ENCODE results near the gene FARS2.

DNA sequence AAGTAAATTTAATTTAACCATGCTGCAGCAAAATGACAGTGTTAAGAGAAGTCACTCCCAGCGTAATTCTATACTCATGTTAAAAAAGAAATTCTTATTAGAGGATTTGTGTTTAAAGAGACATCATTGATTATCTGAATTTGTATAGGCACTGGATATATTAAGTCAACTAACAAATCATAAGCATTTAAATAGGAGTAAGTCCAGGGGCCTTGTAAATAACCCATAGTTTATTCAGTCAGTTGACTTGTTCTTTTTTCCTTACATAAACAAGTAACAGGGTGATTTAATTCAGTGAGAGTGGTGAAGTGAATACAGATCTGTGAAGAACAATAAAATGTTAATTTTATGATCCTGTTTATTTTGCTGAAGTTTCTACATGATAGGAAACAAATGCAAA lies 23.0 kb upstream of the FARS2 start:
- TF ChIP-seq, protein P1, sequence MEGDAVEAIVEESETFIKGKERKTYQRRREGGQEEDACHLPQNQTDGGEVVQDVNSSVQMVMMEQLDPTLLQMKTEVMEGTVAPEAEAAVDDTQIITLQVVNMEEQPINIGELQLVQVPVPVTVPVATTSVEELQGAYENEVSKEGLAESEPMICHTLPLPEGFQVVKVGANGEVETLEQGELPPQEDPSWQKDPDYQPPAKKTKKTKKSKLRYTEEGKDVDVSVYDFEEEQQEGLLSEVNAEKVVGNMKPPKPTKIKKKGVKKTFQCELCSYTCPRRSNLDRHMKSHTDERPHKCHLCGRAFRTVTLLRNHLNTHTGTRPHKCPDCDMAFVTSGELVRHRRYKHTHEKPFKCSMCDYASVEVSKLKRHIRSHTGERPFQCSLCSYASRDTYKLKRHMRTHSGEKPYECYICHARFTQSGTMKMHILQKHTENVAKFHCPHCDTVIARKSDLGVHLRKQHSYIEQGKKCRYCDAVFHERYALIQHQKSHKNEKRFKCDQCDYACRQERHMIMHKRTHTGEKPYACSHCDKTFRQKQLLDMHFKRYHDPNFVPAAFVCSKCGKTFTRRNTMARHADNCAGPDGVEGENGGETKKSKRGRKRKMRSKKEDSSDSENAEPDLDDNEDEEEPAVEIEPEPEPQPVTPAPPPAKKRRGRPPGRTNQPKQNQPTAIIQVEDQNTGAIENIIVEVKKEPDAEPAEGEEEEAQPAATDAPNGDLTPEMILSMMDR (IDR thresholded peaks at IDR 0.05; ENCODE audit: low read depth, low read length): no peak
- TF ChIP-seq, protein P2, sequence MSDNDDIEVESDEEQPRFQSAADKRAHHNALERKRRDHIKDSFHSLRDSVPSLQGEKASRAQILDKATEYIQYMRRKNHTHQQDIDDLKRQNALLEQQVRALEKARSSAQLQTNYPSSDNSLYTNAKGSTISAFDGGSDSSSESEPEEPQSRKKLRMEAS (IDR thresholded peaks at IDR 0.05; ENCODE audit: low read depth, low read length): no peak
- no peak for TF ChIP-seq POLR2A (IDR thresholded peaks at IDR 0.05; ENCODE audit: extremely low read depth, insufficient read length)
- no peak for TF ChIP-seq MYC (IDR thresholded peaks at IDR 0.05; ENCODE audit: low read depth, low read length)

All from NB4 (cell line).